Measurements from ENCODE around the gene MRFAP1L1. TPM values are rescaled to one million over a fixed set of nuclear protein-coding genes. Genes with fewer than 3 reads are reported as not detected.

MRFAP1L1 gene
- total and polyA plus RNA-seq, 9 of the 15 experiments (the other 6 are each of a cell fraction or from before 2014, with no cell fraction given): 37.6 to 111 (median 83.8) TPM

DNA sequence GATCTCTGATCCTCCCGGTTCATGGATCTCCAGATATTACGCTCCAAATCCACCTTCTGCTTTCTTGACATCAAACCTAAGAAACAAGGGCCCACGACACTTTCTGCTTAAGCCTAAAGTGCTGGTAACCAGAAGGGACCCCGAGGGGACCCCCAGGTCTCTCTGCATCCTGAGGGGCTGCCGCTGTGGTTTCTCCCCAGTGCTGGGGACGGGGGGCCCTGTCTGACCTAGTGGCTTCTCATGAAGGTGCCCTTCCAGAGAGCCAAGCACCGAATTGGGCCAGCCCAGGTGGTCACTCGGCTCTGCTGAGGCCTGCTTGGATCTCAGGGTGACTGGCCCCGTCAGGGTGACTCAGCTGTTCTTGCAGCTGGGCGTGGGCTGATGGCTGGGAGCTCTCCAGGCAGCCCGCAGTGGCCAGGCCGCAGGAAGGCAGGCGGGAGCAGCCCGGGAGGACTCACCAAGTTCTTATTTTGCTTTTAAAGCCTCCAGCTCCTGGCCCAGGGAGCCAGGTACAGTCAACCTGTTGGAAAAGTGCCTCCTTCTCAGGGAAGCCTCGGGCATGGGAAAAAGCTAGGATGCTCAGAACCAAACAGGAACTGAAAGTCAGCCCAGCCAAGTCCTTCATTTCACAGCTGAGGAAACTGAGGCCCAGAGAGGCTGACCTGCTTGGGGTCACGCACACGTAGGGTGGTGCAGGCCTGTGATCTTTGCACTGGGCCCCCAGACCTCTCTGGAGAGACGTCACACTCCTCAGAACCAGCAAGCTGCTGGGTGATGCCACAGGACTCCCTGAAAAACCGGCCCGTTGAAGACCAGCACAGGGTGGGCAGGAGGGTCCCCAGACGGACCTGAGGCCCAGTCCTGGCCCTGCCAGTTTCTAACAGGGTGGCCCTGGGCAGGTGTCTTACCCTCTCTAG is 23.0 kb upstream of the MRFAP1L1 start (continued):
- TF ChIP-seq, protein P1, sequence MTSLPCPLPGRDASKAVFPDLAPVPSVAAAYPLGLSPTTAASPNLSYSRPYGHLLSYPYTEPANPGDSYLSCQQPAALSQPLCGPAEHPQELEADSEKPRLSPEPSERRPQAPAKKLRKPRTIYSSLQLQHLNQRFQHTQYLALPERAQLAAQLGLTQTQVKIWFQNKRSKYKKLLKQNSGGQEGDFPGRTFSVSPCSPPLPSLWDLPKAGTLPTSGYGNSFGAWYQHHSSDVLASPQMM (CRISPR knock-in tag; IDR thresholded peaks at IDR 0.05): no peak
- TF ChIP-seq RBM14 (IDR thresholded peaks at IDR 0.05; ENCODE audit: borderline replicate concordance, insufficient read depth, low read depth, low read length) (no peak), ZZZ3 (IDR thresholded peaks at IDR 0.05) (no peak), SMAD4 (CRISPR knock-in tag; conservative IDR thresholded peaks at IDR 0.05) (peak; percentile 90), CBX5 (IDR thresholded peaks at IDR 0.05; ENCODE audit: borderline replicate concordance, low read depth) (no peak), SMARCC2 (IDR thresholded peaks at IDR 0.05; ENCODE audit: low read depth) (peak; percentile 67; the same call in 1 of the 2 replicates), FOXA1 (IDR thresholded peaks at IDR 0.05; ENCODE audit: borderline replicate concordance) (no peak), HMG20B (CRISPR knock-in tag; IDR thresholded peaks at IDR 0.05) (no peak), HDAC8 (tag; IDR thresholded peaks at IDR 0.05) (peak; percentile 79), SMARCE1 (IDR thresholded peaks at IDR 0.05) (peak; percentile 79), NEUROD1 (IDR thresholded peaks at IDR 0.05; ENCODE audit: borderline replicate concordance, low read depth, low read length, partially characterized antibody) (peak; percentile 86), NCOA1 (IDR thresholded peaks at IDR 0.05; ENCODE audit: low read depth) (peak; percentile 11; the same call in 1 of the 2 replicates), KLF6 (CRISPR knock-in tag; IDR thresholded peaks at IDR 0.05; ENCODE audit: borderline replicate concordance) (peak; percentile 71; the same call in 1 of the 2 replicates), DPF2 (IDR thresholded peaks at IDR 0.05) (peak; percentile 85), ZNF75A (CRISPR knock-in tag; IDR thresholded peaks at IDR 0.05) (0 out of 2 replicates have a peak, but pooled peaks have one; percentile 21), MEF2D (tag; conservative IDR thresholded peaks at IDR 0.05; ENCODE audit: low read depth) (no peak), ZBTB8A (IDR thresholded peaks at IDR 0.05; ENCODE audit: partially characterized antibody) (no peak)
- TF ChIP-seq, protein P2, sequence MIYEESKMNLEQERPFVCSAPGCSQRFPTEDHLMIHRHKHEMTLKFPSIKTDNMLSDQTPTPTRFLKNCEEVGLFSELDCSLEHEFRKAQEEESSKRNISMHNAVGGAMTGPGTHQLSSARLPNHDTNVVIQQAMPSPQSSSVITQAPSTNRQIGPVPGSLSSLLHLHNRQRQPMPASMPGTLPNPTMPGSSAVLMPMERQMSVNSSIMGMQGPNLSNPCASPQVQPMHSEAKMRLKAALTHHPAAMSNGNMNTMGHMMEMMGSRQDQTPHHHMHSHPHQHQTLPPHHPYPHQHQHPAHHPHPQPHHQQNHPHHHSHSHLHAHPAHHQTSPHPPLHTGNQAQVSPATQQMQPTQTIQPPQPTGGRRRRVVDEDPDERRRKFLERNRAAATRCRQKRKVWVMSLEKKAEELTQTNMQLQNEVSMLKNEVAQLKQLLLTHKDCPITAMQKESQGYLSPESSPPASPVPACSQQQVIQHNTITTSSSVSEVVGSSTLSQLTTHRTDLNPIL (CRISPR knock-in tag; IDR thresholded peaks at IDR 0.05): peak; percentile 58; the same call in 1 of the 2 replicates
- TF ChIP-seq, protein P3, sequence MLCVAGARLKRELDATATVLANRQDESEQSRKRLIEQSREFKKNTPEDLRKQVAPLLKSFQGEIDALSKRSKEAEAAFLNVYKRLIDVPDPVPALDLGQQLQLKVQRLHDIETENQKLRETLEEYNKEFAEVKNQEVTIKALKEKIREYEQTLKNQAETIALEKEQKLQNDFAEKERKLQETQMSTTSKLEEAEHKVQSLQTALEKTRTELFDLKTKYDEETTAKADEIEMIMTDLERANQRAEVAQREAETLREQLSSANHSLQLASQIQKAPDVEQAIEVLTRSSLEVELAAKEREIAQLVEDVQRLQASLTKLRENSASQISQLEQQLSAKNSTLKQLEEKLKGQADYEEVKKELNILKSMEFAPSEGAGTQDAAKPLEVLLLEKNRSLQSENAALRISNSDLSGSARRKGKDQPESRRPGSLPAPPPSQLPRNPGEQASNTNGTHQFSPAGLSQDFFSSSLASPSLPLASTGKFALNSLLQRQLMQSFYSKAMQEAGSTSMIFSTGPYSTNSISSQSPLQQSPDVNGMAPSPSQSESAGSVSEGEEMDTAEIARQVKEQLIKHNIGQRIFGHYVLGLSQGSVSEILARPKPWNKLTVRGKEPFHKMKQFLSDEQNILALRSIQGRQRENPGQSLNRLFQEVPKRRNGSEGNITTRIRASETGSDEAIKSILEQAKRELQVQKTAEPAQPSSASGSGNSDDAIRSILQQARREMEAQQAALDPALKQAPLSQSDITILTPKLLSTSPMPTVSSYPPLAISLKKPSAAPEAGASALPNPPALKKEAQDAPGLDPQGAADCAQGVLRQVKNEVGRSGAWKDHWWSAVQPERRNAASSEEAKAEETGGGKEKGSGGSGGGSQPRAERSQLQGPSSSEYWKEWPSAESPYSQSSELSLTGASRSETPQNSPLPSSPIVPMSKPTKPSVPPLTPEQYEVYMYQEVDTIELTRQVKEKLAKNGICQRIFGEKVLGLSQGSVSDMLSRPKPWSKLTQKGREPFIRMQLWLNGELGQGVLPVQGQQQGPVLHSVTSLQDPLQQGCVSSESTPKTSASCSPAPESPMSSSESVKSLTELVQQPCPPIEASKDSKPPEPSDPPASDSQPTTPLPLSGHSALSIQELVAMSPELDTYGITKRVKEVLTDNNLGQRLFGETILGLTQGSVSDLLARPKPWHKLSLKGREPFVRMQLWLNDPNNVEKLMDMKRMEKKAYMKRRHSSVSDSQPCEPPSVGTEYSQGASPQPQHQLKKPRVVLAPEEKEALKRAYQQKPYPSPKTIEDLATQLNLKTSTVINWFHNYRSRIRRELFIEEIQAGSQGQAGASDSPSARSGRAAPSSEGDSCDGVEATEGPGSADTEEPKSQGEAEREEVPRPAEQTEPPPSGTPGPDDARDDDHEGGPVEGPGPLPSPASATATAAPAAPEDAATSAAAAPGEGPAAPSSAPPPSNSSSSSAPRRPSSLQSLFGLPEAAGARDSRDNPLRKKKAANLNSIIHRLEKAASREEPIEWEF (CRISPR knock-in tag; IDR thresholded peaks at IDR 0.05): no peak
